ENCODE data around the gene KCNAB1.

DNA sequence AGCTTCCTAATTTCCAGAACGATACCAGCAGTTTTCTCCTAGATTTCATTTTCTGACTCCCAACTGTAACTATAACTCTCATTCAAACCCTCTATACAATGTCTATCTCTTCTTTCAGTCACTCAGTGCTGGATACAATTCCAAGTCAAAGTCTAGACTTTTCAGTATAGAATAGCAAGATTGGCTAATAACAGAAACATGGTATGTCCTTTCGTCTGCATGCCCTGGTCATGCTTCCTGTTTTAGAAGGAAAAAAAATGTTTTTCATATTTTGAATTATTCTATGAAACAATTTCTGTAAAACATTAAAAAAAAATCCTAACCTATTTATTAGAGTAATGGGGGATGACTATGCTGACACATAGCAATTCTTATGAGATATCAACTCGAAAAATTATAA, 180.0 kb downstream of the KCNAB1 start:
- TF ChIP-seq CTCF (conservative IDR thresholded peaks at IDR 0.05) (no peak), EZH2 (IDR thresholded peaks at IDR 0.05; ENCODE audit: low read depth) (no peak)

Measured in PC-9 (cell line).